Stimulated activated CD4-positive, alpha-beta T cell treated with anti-CD3 and anti-CD28 coated beads, Interleukin-12 subunit alpha, Interleukin-12 subunit beta, amount 100 ng/mL, for 48 hours (primary cell): ENCODE measurements around the gene PLA2G2D.

Experiments used
- DNase-seq, 3 donors: peaks; one replicate each; pipeline ENCODE4 v3.0.0-alpha.2; 2020; ENCODE audit warnings: low read depth in 2 of 3, low spot score in 1 of 3

PLA2G2D gene

DNA sequence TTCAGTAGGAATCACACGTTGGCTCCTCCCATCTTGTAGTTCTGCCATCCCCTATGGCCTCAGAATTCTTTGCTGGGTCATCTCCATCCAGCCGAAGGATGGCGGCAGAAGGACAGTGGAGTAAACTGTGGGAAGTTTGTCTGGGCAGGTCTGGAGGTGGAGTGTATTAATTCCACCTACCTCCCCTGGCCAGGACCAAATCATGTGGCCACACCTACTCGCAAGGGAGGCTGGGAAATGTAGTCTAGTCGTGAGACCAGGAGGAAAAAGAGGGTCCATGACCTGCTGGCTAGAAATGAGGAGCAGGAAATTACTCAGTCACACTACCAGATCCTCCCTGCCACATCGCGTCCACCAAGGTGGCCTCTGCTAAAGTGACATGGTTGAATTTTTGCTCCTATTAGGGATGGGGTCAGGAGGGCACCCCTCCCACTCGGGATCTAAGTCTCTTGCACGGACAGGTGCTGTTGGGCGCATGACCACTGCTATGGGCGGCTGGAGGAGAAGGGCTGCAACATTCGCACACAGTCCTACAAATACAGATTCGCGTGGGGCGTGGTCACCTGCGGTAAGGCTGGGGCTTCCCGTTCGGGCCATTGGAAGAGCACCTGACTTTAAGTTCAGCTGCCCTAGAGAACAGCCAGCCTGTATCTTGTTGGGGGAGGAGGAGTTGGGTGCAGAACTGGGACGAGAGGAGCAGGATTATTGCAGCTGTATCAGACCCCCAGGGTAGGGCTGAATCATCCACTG, 29.8 kb downstream of the PLA2G2D start:
- DNase-seq, result no peak

GRCh38 chr1:20087668-20088067, 31.7 kb downstream of the PLA2G2D start:
- DNase-seq, result no peak

DNA sequence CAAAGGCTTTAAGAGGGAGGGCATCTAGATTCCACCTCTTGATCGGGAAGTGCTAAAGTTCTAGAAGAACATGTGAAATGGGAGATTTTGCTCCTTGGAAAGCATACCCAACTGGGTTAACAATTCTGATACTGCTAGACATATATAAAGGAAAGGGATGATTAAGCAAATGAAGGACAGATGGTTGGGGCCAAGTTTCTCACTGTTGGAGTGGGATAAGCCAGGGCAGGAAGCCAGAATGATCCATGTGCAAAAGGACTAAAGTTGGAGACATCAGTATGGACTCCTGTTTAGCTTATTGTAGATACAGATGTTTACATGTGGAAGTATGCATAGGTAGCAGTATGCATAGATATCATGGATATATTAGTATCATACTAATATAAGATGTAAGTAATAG, 32.5 kb downstream of the PLA2G2D start:
- DNase-seq, result no peak

- DNase-seq, result no peak
These were observed 36.0 kb downstream of the PLA2G2D start for GRCh38 chr1:20083178-20083944.

DNA sequence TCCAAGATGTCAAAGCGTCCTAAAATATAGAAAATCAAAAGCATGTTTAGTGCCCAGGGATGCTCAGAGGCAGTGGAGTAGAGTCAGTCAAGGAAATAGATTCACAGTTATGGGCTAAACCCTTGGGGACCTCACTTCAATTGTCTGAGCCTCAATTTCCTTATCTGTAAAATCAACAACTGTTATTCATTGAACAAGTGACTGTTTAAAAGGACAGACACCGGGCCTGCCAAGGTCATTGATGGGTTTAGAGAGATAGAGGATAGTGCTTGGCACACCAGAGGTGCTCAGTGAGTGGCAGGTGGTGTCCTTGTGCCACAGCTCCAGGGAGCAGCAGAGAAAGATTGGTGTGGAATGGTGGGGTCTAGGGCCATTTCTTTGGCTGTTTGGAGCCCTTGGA, 36.6 kb downstream of the PLA2G2D start:
- DNase-seq, result no peak

DNA sequence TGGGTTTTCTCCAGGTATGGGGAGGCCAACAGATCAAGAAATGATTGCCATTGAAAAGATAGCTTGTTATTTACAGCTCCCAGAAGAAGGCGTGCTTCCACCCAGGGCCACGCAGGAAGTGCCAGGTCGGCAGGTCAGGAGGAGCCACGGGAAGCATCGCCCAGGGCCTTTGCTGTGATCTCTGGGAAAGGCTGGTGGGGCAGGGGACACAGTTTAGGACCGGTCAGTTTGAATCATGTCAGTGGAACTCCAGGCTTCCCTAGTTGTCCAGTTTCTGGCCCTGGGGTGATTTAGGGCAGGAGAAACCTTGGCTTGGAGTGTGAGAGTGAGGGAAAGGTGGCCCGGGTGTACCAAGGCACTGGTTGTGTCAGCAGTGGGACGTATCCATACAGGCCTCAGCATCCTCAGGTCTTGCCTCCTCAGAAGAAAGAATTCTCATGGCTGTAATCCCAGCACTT, 38.0 kb downstream of the PLA2G2D start:
- no peak for DNase-seq

DNA sequence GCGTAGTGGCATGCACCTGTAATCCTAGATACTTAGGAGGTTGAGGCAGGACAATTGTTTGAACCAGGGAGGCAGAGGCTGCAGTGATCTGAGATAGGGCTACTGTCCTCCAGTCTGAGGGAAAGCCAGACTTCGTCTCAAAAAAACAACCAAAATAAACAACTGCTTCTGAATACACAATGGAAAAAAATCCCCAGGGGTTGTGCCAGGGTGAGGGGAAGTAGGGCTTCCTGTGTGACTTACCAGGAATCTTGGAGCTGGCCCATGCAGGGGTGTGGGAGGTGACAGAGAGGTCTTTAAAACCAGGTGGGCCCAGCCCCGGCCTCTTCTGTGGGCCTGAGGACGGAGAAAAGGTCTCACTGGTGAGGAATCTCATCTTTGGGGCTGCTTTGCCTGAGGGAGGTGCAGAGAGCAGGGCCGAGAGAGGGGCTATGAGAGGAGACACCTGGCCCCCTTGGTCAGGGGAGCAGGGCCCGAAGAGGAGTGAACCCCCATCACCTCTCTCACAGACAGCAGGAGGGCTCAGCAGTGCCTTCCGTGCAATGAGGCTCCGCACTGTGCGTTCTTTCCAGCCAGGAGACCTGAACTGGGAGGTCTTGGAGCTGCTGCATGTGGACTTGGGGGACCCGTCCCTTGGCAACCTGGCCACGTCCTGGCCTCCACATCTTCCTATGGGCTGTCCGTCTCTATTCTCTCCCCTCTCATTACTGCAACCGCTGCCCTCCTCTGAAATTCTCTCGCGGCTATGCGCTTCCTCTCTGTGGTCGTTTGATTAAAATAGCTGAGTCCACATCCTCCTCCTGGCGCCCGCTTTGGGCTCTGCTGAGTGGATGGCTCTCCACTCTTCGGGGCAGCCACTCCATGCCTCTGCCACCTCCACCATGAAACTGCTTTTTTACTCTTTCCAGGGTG, 38.6 kb downstream of the PLA2G2D start:
- DNase-seq, result no peak

- DNase-seq, result no peak
These were observed 39.6 kb downstream of the PLA2G2D start for GRCh38 chr1:20079661-20080305.

DNA sequence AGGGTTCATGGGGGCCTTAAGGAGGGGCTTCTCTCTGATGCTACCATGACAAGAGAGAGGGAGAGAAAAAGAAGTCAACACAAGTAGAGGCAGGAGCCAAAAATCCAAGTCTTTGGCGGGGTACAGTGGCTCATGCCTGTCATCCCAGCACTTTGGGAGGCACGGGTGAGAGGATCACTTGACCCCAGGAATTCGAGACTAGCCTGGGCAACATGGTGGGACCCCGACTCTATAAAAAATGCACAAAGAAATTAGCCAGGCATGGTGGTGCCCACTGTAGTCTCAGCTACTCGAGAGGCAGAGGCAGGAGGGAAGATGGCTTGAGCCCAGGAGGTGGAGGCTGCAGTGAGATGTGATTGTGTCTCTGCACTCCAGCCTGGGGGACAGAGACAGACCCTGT, 40.6 kb downstream of the PLA2G2D start:
- DNase-seq, result no peak

GRCh38 chr1:20078171-20078651, 41.1 kb downstream of the PLA2G2D start:
- DNase-seq, result no peak

DNA sequence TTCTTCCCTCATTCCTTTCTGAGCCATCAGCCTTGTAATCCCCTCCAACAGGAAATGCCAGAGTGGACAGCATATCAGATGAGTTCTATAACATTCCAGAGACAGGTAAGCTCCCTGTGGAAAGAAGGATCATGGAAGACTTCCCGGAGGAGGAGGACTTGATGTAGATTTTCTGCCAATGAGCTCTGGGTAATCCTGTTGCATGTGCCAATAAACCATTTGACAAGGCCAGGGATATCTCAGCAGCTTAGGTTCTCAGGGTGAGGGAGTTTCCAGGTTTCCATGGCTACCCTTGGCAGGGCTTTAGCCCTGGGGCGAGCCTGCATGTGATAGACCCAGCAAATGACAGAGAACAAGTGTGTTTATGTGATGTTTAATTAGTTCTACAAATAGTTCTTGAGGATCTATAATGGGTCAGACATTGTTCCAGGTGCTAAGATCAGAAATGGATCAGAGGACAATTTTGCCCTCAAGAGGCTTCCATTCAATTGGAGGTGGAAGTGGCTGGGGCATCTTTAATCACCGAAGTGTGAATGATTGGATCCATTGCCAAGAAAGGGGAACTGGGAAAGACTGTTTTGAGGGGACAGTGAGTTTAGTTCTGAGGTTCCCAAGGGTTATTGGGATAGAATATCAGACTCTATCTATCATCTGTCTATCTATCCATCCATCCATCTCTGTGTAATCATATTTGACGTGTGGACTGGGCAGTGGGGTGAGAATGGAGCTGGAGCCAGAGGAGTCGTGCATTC, 42.5 kb downstream of the PLA2G2D start:
- DNase-seq, result no peak

- DNase-seq, result no peak
These were observed 43.1 kb downstream of the PLA2G2D start for GRCh38 chr1:20076223-20076622.

DNA sequence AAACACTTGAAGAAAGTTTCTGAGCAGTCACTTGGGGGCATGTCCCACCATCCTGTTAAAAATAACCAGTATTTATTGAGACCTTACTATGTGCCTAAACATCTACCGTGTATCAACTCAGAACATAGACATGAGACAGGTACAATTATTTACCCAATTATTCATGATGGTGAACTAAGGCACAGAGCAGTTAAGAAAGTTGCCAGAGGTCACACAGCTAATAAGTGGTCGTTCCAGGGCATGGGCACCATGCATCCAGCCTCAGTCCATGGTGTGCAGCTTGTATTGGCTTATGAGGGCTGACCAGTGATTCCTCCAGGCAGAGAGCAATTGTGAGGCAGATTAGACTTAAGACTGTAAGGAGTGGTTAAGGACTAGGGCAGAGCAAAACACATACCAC, 44.0 kb downstream of the PLA2G2D start:
- no peak for DNase-seq

DNA sequence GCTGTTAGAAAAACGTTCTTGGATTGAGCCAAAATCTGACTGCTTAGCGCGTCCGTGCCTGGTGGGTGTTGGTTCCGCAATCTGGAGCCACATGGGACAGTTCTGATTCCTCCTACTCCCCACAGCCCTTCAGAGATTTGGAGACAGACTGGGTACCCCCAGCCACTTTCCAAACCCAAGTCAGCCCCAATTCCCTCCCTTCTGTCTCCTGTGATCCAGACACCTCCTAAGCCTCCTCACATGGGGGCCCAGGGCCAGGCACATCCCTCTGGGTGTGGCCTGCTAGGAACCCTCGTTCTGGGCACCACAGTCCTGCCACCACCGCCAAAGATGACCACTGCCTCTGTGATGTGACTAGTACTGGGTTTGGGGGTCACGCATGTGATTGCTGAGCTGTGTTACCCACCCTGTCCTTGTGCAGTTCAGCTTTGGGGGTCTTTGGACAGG, 44.6 kb downstream of the PLA2G2D start:
- DNase-seq, result no peak

DNA sequence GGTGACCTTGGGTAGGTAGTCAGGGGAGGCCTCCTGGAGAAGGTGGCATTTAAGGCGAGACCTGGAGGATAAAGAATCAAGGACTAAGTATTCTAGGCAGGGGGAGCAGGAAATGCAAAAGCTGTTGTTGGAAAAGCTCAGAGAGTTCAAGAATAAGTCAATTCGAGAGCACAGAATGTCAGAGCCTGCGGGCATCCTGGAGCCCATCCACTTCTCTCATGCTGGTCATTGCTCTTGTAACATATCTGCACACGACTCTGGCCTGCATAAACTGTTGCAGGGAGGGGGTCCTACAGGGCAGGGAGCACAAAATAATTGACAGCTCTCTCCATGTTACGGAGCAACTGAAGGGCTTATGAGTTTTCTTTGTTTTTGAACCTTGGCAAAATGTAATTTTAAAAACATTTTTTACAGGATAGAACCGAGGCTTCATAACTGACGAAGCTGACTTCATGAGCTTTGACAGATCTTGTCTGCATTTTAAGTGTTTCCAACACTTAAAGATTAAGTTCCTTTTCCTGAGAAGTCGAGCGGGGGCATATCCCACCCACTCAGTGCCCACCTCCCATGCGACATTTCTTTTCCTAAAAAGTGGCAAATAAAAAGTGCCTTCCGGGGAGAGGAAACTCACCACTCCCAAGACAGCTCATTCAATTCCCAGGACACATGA, 45.1 kb downstream of the PLA2G2D start:
- no peak for DNase-seq

DNA sequence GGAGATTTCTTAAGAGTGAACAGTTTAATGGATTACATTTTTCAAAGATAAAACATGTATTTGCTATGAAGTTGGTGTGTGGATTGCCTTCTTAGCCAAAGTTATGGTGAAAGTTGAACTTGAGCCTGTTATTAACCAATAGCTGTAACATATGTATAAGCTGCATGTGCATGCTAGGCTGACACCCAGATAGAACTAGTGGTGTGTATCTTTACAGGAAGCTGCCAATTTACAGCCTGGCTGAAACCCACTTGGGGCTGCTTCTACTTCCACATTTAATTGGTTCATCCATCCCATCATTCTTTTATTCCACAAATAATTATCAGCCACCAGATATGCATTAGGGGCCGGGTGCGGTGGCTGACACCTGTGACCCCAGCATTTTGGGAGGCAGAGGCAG, 46.1 kb downstream of the PLA2G2D start:
- no peak for DNase-seq

GRCh38 chr1:20072771-20073170, 46.6 kb downstream of the PLA2G2D start:
- DNase-seq, result no peak

DNA sequence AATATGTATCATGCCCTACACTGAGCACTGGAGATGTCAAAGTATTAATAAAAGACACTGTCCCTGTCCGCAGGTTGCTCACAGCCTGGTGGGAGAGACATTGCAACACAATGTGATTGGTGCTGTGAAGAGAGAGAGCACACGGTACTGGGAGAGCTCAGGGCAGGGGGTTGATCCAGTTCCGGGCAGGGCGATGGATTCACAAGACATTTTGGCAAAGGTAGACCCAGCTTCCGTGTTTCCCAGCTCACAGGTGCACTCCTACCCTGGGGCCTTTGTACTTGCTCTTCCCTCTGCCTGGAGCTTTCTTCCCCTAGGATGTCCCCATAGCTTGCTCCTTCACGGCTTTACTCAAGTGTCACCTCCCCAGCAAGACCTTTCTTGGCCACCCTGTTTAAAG, 47.9 kb downstream of the PLA2G2D start:
- DNase-seq, result no peak

GRCh38 chr1:20070357-20070756, 49.0 kb downstream of the PLA2G2D start:
- DNase-seq, result no peak

DNA sequence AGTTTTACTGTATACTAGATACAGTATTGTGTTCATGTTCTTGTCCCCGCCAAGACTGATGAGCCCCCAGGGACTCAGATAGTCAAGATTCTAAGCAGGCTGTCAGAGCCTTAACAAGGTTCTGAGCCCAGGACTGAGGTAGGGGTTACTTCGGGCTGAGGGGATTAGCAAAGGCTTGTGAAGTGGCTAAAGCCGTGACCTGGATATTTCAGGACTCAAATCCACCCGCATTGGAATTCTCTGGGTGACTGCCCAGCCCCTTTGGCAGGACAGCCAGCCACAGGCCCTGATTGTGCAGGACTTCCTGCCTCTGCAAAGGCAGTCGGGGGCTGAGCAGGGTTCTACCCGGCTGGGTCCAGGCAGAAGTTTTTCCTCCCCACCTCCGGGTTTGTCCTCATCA, 49.5 kb downstream of the PLA2G2D start, which contains the start of gene PLA2G5:
Gene PLA2G5, plus strand, starts transcription at position 321 of the 400 bp plus-strand sequence. CDS start 14,637 bp downstream, outside the sequence.
- DNase-seq, result no peak
